ENCODE results near the gene ELP6.

GRCh38 chr3:47476330-47476626 lies 37.2 kb downstream of the ELP6 start:
- TF ChIP-seq, protein P1, sequence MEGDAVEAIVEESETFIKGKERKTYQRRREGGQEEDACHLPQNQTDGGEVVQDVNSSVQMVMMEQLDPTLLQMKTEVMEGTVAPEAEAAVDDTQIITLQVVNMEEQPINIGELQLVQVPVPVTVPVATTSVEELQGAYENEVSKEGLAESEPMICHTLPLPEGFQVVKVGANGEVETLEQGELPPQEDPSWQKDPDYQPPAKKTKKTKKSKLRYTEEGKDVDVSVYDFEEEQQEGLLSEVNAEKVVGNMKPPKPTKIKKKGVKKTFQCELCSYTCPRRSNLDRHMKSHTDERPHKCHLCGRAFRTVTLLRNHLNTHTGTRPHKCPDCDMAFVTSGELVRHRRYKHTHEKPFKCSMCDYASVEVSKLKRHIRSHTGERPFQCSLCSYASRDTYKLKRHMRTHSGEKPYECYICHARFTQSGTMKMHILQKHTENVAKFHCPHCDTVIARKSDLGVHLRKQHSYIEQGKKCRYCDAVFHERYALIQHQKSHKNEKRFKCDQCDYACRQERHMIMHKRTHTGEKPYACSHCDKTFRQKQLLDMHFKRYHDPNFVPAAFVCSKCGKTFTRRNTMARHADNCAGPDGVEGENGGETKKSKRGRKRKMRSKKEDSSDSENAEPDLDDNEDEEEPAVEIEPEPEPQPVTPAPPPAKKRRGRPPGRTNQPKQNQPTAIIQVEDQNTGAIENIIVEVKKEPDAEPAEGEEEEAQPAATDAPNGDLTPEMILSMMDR (IDR thresholded peaks at IDR 0.05 in 4 of 5, conservative IDR thresholded peaks at IDR 0.05 in 1 of 5), result no peak
- no peak for TF ChIP-seq POLR2A (IDR thresholded peaks at IDR 0.05)
